ENCODE measurements around the gene RBM4B. TPM values are rescaled to one million over a fixed set of nuclear protein-coding genes. Genes with fewer than 3 reads are reported as not detected.
A peak's percentile ranks its signal among the peaks of the same experiment; 100 is the strongest.

The RBM4B gene
- polyA plus RNA-seq, 2 donors: 12.0 to 12.8 TPM

- 42 to 43% methylated on average over 12 of the region's 12 CpGs for WGBS, 2 donors
- Histone ChIP-seq H3K4me3 (ENCODE audit: low read depth in 1 of 2, low read length in 2 of 2) (peak overlapping the region; percentile 46 to 50), H3K9me3 (ENCODE audit: control insufficient read depth in 2 of 2, insufficient read depth in 1 of 2, low read depth in 1 of 2, low read length in 1 of 2) (no peaks in the 10 kb centered on the region), H3K4me1 (ENCODE audit: control insufficient read depth in 2 of 2, insufficient read depth in 2 of 2, low read length in 1 of 2) (peaks cover 0 to 8% of the 10 kb centered on the region in 2 donors), H3K27me3 (ENCODE audit: control insufficient read depth in 1 of 2, insufficient read depth in 2 of 2, low read length in 2 of 2) (no peaks in the 10 kb centered on the region), H3K36me3 (ENCODE audit: control insufficient read depth in 2 of 2, insufficient read depth in 2 of 2, low read length in 1 of 2) (peaks cover 8 to 9% of the 10 kb centered on the region in 2 donors), H3K27ac (ENCODE audit: low read depth in 2 of 2, low read length in 1 of 2) (peak overlapping the region; percentile 81 to 90)
Observed at GRCh38 chr11:66637557-66638176, 40.0 kb downstream of the RBM4B start.

- WGBS, 2 donors: 56 to 69% methylated on average over 3 of the region's 3 CpGs
- H3K27me3 ChIP-seq (ENCODE audit: control insufficient read depth in 1 of 2, insufficient read depth in 2 of 2, low read length in 2 of 2): no peaks in the 10 kb centered on the region
- no peak overlapping the region for H3K4me3 ChIP-seq (ENCODE audit: low read depth in 1 of 2, low read length in 2 of 2)
- H3K9me3 ChIP-seq (ENCODE audit: control insufficient read depth in 2 of 2, insufficient read depth in 1 of 2, low read depth in 1 of 2, low read length in 1 of 2): no peaks in the 10 kb centered on the region
- H3K36me3 ChIP-seq (ENCODE audit: control insufficient read depth in 2 of 2, insufficient read depth in 2 of 2, low read length in 1 of 2): peaks cover 8 to 9% of the 10 kb centered on the region in 2 donors
- no peak overlapping the region for H3K27ac ChIP-seq (ENCODE audit: low read depth in 2 of 2, low read length in 1 of 2)
- H3K4me1 ChIP-seq (ENCODE audit: control insufficient read depth in 2 of 2, insufficient read depth in 2 of 2, low read length in 1 of 2): peaks cover 0 to 8% of the 10 kb centered on the region in 2 donors
Observed at GRCh38 chr11:66636411-66636810, 41.3 kb downstream of the RBM4B start.

- no peaks in the 10 kb centered on the region for H3K9me3 ChIP-seq (ENCODE audit: control insufficient read depth in 2 of 2, insufficient read depth in 1 of 2, low read depth in 1 of 2, low read length in 1 of 2)
- H3K36me3 ChIP-seq (ENCODE audit: control insufficient read depth in 2 of 2, insufficient read depth in 2 of 2, low read length in 1 of 2): peaks cover 3 to 14% of the 10 kb centered on the region in 2 donors
- peaks cover 0 to 2% of the 10 kb centered on the region in 2 donors for H3K4me1 ChIP-seq (ENCODE audit: control insufficient read depth in 2 of 2, insufficient read depth in 2 of 2, low read length in 1 of 2)
- no peak overlapping the region for H3K4me3 ChIP-seq (ENCODE audit: low read depth in 1 of 2, low read length in 2 of 2)
- no peaks in the 10 kb centered on the region for H3K27me3 ChIP-seq (ENCODE audit: control insufficient read depth in 1 of 2, insufficient read depth in 2 of 2, low read length in 2 of 2)
- WGBS, 2 donors: 78% methylated on average over 2 of the region's 2 CpGs
- no peak overlapping the region for H3K27ac ChIP-seq (ENCODE audit: low read depth in 2 of 2, low read length in 1 of 2)
Observed at GRCh38 chr11:66632952-66633351, 44.7 kb downstream of the RBM4B start.

GRCh38 chr11:66631883-66632282 lies 45.8 kb downstream of the RBM4B start:
- Histone ChIP-seq H3K27me3 (ENCODE audit: control insufficient read depth in 1 of 2, insufficient read depth in 2 of 2, low read length in 2 of 2) (no peaks in the 10 kb centered on the region), H3K27ac (ENCODE audit: low read depth in 2 of 2, low read length in 1 of 2) (no peak overlapping the region), H3K4me3 (ENCODE audit: low read depth in 1 of 2, low read length in 2 of 2) (no peak overlapping the region), H3K9me3 (ENCODE audit: control insufficient read depth in 2 of 2, insufficient read depth in 1 of 2, low read depth in 1 of 2, low read length in 1 of 2) (no peaks in the 10 kb centered on the region), H3K4me1 (ENCODE audit: control insufficient read depth in 2 of 2, insufficient read depth in 2 of 2, low read length in 1 of 2) (no peaks in the 10 kb centered on the region), H3K36me3 (ENCODE audit: control insufficient read depth in 2 of 2, insufficient read depth in 2 of 2, low read length in 1 of 2) (peaks cover 3 to 21% of the 10 kb centered on the region in 2 donors)
- 85 to 88% methylated on average over 6 of the region's 6 CpGs for WGBS, 2 donors

GRCh38 chr11:66629356-66629755 lies 48.3 kb downstream of the RBM4B start:
- Histone ChIP-seq H3K9me3 (ENCODE audit: control insufficient read depth in 2 of 2, insufficient read depth in 1 of 2, low read depth in 1 of 2, low read length in 1 of 2) (no peaks in the 10 kb centered on the region), H3K27me3 (ENCODE audit: control insufficient read depth in 1 of 2, insufficient read depth in 2 of 2, low read length in 2 of 2) (no peaks in the 10 kb centered on the region), H3K4me3 (ENCODE audit: low read depth in 1 of 2, low read length in 2 of 2) (no peak overlapping the region), H3K36me3 (ENCODE audit: control insufficient read depth in 2 of 2, insufficient read depth in 2 of 2, low read length in 1 of 2) (peaks cover 11 to 40% of the 10 kb centered on the region in 2 donors), H3K4me1 (ENCODE audit: control insufficient read depth in 2 of 2, insufficient read depth in 2 of 2, low read length in 1 of 2) (no peaks in the 10 kb centered on the region), H3K27ac (ENCODE audit: low read depth in 2 of 2, low read length in 1 of 2) (no peak overlapping the region)
- WGBS, 2 donors: 80 to 83% methylated on average over 2 of the region's 2 CpGs

- Histone ChIP-seq H3K27me3 (ENCODE audit: control insufficient read depth in 1 of 2, insufficient read depth in 2 of 2, low read length in 2 of 2) (no peaks in the 10 kb centered on the region), H3K4me3 (ENCODE audit: low read depth in 1 of 2, low read length in 2 of 2) (no peak overlapping the region), H3K9me3 (ENCODE audit: control insufficient read depth in 2 of 2, insufficient read depth in 1 of 2, low read depth in 1 of 2, low read length in 1 of 2) (no peaks in the 10 kb centered on the region), H3K36me3 (ENCODE audit: control insufficient read depth in 2 of 2, insufficient read depth in 2 of 2, low read length in 1 of 2) (peaks cover 12 to 49% of the 10 kb centered on the region in 2 donors), H3K4me1 (ENCODE audit: control insufficient read depth in 2 of 2, insufficient read depth in 2 of 2, low read length in 1 of 2) (no peaks in the 10 kb centered on the region), H3K27ac (ENCODE audit: low read depth in 2 of 2, low read length in 1 of 2) (no peak overlapping the region)
- WGBS, 2 donors: 86 to 91% methylated on average over 7 of the region's 7 CpGs
Observed at GRCh38 chr11:66628061-66628603, 49.6 kb downstream of the RBM4B start.

GRCh38 chr11:66626926-66627325 lies 50.8 kb downstream of the RBM4B start:
- Histone ChIP-seq H3K36me3 (ENCODE audit: control insufficient read depth in 2 of 2, insufficient read depth in 2 of 2, low read length in 1 of 2) (peaks cover 12 to 51% of the 10 kb centered on the region in 2 donors), H3K9me3 (ENCODE audit: control insufficient read depth in 2 of 2, insufficient read depth in 1 of 2, low read depth in 1 of 2, low read length in 1 of 2) (no peaks in the 10 kb centered on the region), H3K27me3 (ENCODE audit: control insufficient read depth in 1 of 2, insufficient read depth in 2 of 2, low read length in 2 of 2) (no peaks in the 10 kb centered on the region), H3K27ac (ENCODE audit: low read depth in 2 of 2, low read length in 1 of 2) (no peak overlapping the region), H3K4me1 (ENCODE audit: control insufficient read depth in 2 of 2, insufficient read depth in 2 of 2, low read length in 1 of 2) (peaks cover 0 to 2% of the 10 kb centered on the region in 2 donors), H3K4me3 (ENCODE audit: low read depth in 1 of 2, low read length in 2 of 2) (no peak overlapping the region)
- 84% methylated on average over 7 of the region's 7 CpGs for WGBS, 2 donors

- H3K27me3 ChIP-seq (ENCODE audit: control insufficient read depth in 1 of 2, insufficient read depth in 2 of 2, low read length in 2 of 2): no peaks in the 10 kb centered on the region
- H3K9me3 ChIP-seq (ENCODE audit: control insufficient read depth in 2 of 2, insufficient read depth in 1 of 2, low read depth in 1 of 2, low read length in 1 of 2): no peaks in the 10 kb centered on the region
- H3K4me1 ChIP-seq (ENCODE audit: control insufficient read depth in 2 of 2, insufficient read depth in 2 of 2, low read length in 1 of 2): peaks cover 0 to 2% of the 10 kb centered on the region in 2 donors
- 96% methylated on average over 25 of the region's 25 CpGs for WGBS, 2 donors
- no peak overlapping the region for H3K27ac ChIP-seq (ENCODE audit: low read depth in 2 of 2, low read length in 1 of 2)
- H3K36me3 ChIP-seq (ENCODE audit: control insufficient read depth in 2 of 2, insufficient read depth in 2 of 2, low read length in 1 of 2): peaks cover 12 to 51% of the 10 kb centered on the region in 2 donors
- H3K4me3 ChIP-seq (ENCODE audit: low read depth in 1 of 2, low read length in 2 of 2): no peak overlapping the region
Observed at GRCh38 chr11:66626382-66626781, 51.3 kb downstream of the RBM4B start.

GRCh38 chr11:66625752-66626149 lies 51.9 kb downstream of the RBM4B start:
- peaks cover 0 to 2% of the 10 kb centered on the region in 2 donors for H3K4me1 ChIP-seq (ENCODE audit: control insufficient read depth in 2 of 2, insufficient read depth in 2 of 2, low read length in 1 of 2)
- peaks cover 12 to 51% of the 10 kb centered on the region in 2 donors for H3K36me3 ChIP-seq (ENCODE audit: control insufficient read depth in 2 of 2, insufficient read depth in 2 of 2, low read length in 1 of 2)
- no peaks in the 10 kb centered on the region for H3K27me3 ChIP-seq (ENCODE audit: control insufficient read depth in 1 of 2, insufficient read depth in 2 of 2, low read length in 2 of 2)
- no peaks in the 10 kb centered on the region for H3K9me3 ChIP-seq (ENCODE audit: control insufficient read depth in 2 of 2, insufficient read depth in 1 of 2, low read depth in 1 of 2, low read length in 1 of 2)
- WGBS, 2 donors: 89 to 94% methylated on average over 9 of the region's 9 CpGs
- no peak overlapping the region for H3K27ac ChIP-seq (ENCODE audit: low read depth in 2 of 2, low read length in 1 of 2)
- no peak overlapping the region for H3K4me3 ChIP-seq (ENCODE audit: low read depth in 1 of 2, low read length in 2 of 2)
